ENCODE measurements around the gene SEC16A. TPM values are rescaled to one million over a fixed set of nuclear protein-coding genes. Genes with fewer than 3 reads are reported as not detected.

SEC16A gene
- total RNA-seq, 2 donors from 2014 or later: 32.6 to 41.6 TPM

- Histone ChIP-seq H3K27ac (no peak overlapping the region), H3K4me3 (no peak overlapping the region), H3K36me3 (peaks cover 86% of the 10 kb centered on the region), H3K4me1 (no peaks in the 10 kb centered on the region), H3K9me3 (no peaks in the 10 kb centered on the region), H3K27me3 (no peaks in the 10 kb centered on the region)
- DNase-seq (ENCODE audit: low spot score): no peak
- no peak for TF ChIP-seq CTCF (IDR thresholded peaks at IDR 0.05)
Observed at GRCh38 chr9:136454026-136454796, 28.6 kb downstream of the SEC16A start.

- no peaks in the 10 kb centered on the region for H3K4me1 ChIP-seq
- no peak overlapping the region for H3K27ac ChIP-seq
- DNase-seq (ENCODE audit: low spot score): no peak
- TF ChIP-seq CTCF (IDR thresholded peaks at IDR 0.05): no peak
- no peaks in the 10 kb centered on the region for H3K9me3 ChIP-seq
- no peaks in the 10 kb centered on the region for H3K27me3 ChIP-seq
- H3K4me3 ChIP-seq: no peak overlapping the region
- peaks cover 86% of the 10 kb centered on the region for H3K36me3 ChIP-seq
Observed at GRCh38 chr9:136453326-136453725, 29.5 kb downstream of the SEC16A start.

DNA sequence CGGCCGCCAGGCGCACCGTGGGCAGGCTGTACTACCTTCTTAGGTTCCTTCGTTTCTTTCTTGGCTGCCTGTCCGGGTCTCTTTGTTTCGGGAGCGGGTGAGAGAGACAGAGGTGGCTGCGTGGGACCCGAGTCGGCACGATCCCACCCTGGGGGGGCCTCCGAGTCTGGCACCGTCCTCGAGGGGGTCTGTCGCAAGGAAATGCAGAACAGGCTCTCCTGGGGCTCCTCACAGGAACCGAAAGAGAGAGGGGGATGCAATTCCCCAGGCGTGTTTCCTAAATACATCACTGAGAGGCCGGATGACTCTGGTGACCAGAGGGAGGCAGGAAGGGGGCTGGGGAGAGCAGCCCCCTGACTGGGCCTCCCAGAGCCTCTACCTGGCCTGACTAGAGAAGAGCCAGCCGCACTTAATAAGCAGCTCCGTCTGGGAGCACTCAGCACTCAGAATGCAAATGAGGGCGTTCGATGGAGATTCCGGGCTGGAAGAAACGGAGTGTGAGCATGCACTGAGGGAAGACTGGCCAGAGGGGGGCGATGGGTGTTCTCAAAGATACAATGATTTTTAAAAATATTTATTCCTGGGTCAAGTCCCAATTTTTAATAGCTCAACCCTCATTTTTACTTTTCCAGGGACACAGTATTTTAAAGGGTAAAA lies 31.5 kb downstream of the SEC16A start:
- Histone ChIP-seq H3K27me3 (no peaks in the 10 kb centered on the region), H3K9me3 (no peaks in the 10 kb centered on the region), H3K27ac (no peak overlapping the region), H3K36me3 (peaks cover 86% of the 10 kb centered on the region), H3K4me1 (no peaks in the 10 kb centered on the region), H3K4me3 (no peak overlapping the region)
- TF ChIP-seq CTCF (IDR thresholded peaks at IDR 0.05): no peak
- no peak for DNase-seq (ENCODE audit: low spot score)

DNA sequence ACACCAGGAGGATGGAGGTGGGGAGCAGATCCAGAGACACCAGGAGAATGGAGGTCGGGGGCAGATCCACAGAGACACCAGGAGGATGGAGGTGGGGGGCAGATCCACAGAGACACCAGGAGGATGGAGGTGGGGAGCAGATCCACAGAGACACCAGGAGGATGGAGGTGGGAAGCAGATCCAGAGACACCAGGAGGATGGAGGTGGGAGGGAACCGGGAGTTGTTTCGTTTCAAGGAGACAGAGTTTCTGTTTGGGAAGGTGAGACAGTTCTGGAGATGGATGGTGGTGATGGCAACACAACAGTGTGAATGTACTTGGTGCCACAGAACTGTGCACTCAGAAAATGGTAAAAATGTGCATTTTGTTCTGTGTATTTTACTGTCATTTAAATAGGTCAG lies 34.2 kb downstream of the SEC16A start:
- Histone ChIP-seq H3K27ac (no peak overlapping the region), H3K27me3 (no peaks in the 10 kb centered on the region), H3K4me3 (no peak overlapping the region), H3K4me1 (no peaks in the 10 kb centered on the region), H3K9me3 (no peaks in the 10 kb centered on the region), H3K36me3 (peaks cover 85% of the 10 kb centered on the region)
- no peak for TF ChIP-seq CTCF (IDR thresholded peaks at IDR 0.05)
- DNase-seq (ENCODE audit: low spot score): no peak

- Histone ChIP-seq H3K27ac (no peak overlapping the region), H3K4me1 (no peaks in the 10 kb centered on the region), H3K4me3 (no peak overlapping the region), H3K36me3 (peaks cover 93% of the 10 kb centered on the region), H3K27me3 (no peaks in the 10 kb centered on the region), H3K9me3 (no peaks in the 10 kb centered on the region)
- no peak for TF ChIP-seq CTCF (IDR thresholded peaks at IDR 0.05)
- DNase-seq (ENCODE audit: low spot score): no peak
Observed at GRCh38 chr9:136447173-136447778, 35.6 kb downstream of the SEC16A start.
